Subcutaneous abdominal adipose tissue (tissue), 5 donors: ENCODE data around the gene TGFB3.
A peak's percentile ranks its signal among the peaks of the same experiment; 100 is the strongest.
"Not testable (repeated sequence)": the region's sequence is repeated elsewhere in the genome, so short reads cannot be mapped to it uniquely, and the experiment has no call there.

Experiments used
- H3K27ac ChIP-seq: one replicate; pipeline ENCODE4 v1.7.0; 2013; ENCODE audit warnings: low read depth, mild to moderate bottlenecking, inconsistent platforms, low read length, moderate library complexity
- H3K27me3 ChIP-seq, 5 donors: one replicate each; pipeline ENCODE4 v1.7.0; 2013; ENCODE audit warnings: low read length in 5 of 5, inconsistent platforms in 1 of 5; ENCODE audit not compliant: control insufficient read depth in 5 of 5, insufficient read depth in 4 of 5
- H3K36me3 ChIP-seq, 5 donors: one replicate each; pipeline ENCODE4 v1.7.0; 2013; ENCODE audit warnings: low read length in 5 of 5; ENCODE audit not compliant: control insufficient read depth in 5 of 5, insufficient read depth in 5 of 5
- H3K4me1 ChIP-seq, 5 donors: one replicate each; pipeline ENCODE4 v1.7.0; 2013; ENCODE audit warnings: low read length in 5 of 5, mild to moderate bottlenecking in 3 of 5, moderate library complexity in 1 of 5; ENCODE audit not compliant: control insufficient read depth in 5 of 5, insufficient read depth in 5 of 5
- H3K4me3 ChIP-seq, 5 donors: one replicate each; pipeline ENCODE4 v1.7.0; 2013; ENCODE audit warnings: low read length in 5 of 5, low read depth in 1 of 5
- H3K9ac ChIP-seq, 5 donors: one replicate each; pipeline ENCODE4 v1.7.0; 2013; ENCODE audit warnings: low read length in 5 of 5, mild to moderate bottlenecking in 4 of 5, moderate library complexity in 3 of 5
- H3K9me3 ChIP-seq, 5 donors: one replicate each; pipeline ENCODE4 v1.7.0; 2013; ENCODE audit warnings: low read length in 5 of 5; ENCODE audit not compliant: control insufficient read depth in 5 of 5
- donor health status: healthy.
- donor health status: healthy.
- donor health status: healthy.
- donor health status: healthy.
- donor health status: healthy.

TGFB3 gene

GRCh38 chr14:75933712-75934296 lies 48.0 kb downstream of the TGFB3 start:
- Histone ChIP-seq H3K4me1 (no peaks in the 10 kb centered on the region), H3K9ac (no peak overlapping the region), H3K36me3 (peaks cover 0 to 3% (median 0%) of the 10 kb centered on the region in 5 donors), H3K9me3 (no peaks in the 10 kb centered on the region), H3K27me3 (no peaks in the 10 kb centered on the region), H3K27ac (no peak overlapping the region), H3K4me3 (no peak overlapping the region)

- H3K27ac ChIP-seq = no peak overlapping the region
- H3K9me3 ChIP-seq = no peaks in the 10 kb centered on the region
- H3K36me3 ChIP-seq = peaks cover 0 to 3% (median 0%) of the 10 kb centered on the region in 5 donors
- no peaks in the 10 kb centered on the region for H3K27me3 ChIP-seq
- no peak overlapping the region for H3K4me3 ChIP-seq
- H3K9ac ChIP-seq = peak overlapping the region in 1 of 5 donors; percentile 65
- H3K4me1 ChIP-seq = peaks cover 0 to 4% (median 0%) of the 10 kb centered on the region in 5 donors
Observed at GRCh38 chr14:75928690-75929181, 53.1 kb downstream of the TGFB3 start.

DNA sequence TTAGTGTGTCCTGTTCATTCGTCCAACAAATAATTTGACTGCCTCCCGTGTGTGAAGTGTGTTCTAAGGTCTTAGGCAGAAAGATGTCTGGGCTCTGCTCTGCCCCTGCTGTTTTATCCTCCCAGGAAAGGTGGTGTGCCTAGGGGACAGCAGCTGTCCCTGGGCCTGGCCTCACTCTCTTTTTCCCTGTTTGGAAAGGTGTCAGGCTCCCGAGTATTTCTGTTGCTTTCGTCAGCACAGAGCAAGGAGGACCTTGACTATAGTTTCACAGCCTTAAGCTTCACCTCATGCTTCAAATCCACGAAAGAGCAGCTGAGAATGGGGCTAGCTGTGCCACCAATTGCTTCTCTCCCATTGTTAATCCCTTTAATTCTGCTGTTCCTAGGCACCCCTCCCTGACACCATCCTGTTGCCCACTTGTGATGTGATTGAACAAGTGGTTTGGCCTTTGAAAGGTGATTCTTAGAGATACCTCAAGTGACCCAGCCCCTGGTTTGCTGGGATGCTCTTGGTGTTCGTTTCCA lies 54.2 kb downstream of the TGFB3 start:
- Histone ChIP-seq H3K27me3 (no peaks in the 10 kb centered on the region), H3K9ac (no peak overlapping the region), H3K4me3 (no peak overlapping the region), H3K9me3 (no peaks in the 10 kb centered on the region), H3K4me1 (peaks cover 0 to 4% (median 0%) of the 10 kb centered on the region in 5 donors), H3K36me3 (peaks cover 0 to 3% (median 0%) of the 10 kb centered on the region in 5 donors), H3K27ac (no peak overlapping the region)

- peaks cover 0 to 3% (median 0%) of the 10 kb centered on the region in 5 donors for H3K36me3 ChIP-seq
- H3K27me3 ChIP-seq = no peaks in the 10 kb centered on the region
- H3K9me3 ChIP-seq = no peaks in the 10 kb centered on the region
- no peak overlapping the region for H3K9ac ChIP-seq
- H3K4me1 ChIP-seq = peaks cover 0 to 4% (median 0%) of the 10 kb centered on the region in 5 donors
- no peak overlapping the region for H3K27ac ChIP-seq
- no peak overlapping the region for H3K4me3 ChIP-seq
Observed at GRCh38 chr14:75926431-75927115, 55.2 kb downstream of the TGFB3 start.

GRCh38 chr14:75925141-75925840 lies 56.5 kb downstream of the TGFB3 start:
- H3K4me3 ChIP-seq, H3K27me3 ChIP-seq, H3K9ac ChIP-seq, H3K27ac ChIP-seq, H3K36me3 ChIP-seq, H3K9me3 ChIP-seq, H3K4me1 ChIP-seq: not testable (repeated sequence)

- H3K9me3 ChIP-seq, H3K27ac ChIP-seq, H3K4me3 ChIP-seq, H3K9ac ChIP-seq, H3K4me1 ChIP-seq, H3K27me3 ChIP-seq, H3K36me3 ChIP-seq: not testable (repeated sequence)
Observed at GRCh38 chr14:75920421-75920820, 61.4 kb downstream of the TGFB3 start.

- Histone ChIP-seq H3K36me3 (peaks cover 0 to 7% (median 0%) of the 10 kb centered on the region in 5 donors), H3K9ac (no peak overlapping the region), H3K4me1 (no peaks in the 10 kb centered on the region), H3K9me3 (peaks cover 0 to 3% (median 0%) of the 10 kb centered on the region in 5 donors), H3K27ac (no peak overlapping the region), H3K27me3 (no peaks in the 10 kb centered on the region), H3K4me3 (no peak overlapping the region)
Observed at GRCh38 chr14:75917946-75918335, 63.9 kb downstream of the TGFB3 start.

- H3K4me1 ChIP-seq = no peaks in the 10 kb centered on the region
- peaks cover 0 to 3% (median 0%) of the 10 kb centered on the region in 5 donors for H3K9me3 ChIP-seq
- H3K27me3 ChIP-seq = no peaks in the 10 kb centered on the region
- no peak overlapping the region for H3K4me3 ChIP-seq
- H3K36me3 ChIP-seq = peaks cover 0 to 7% (median 0%) of the 10 kb centered on the region in 5 donors
- no peak overlapping the region for H3K27ac ChIP-seq
- no peak overlapping the region for H3K9ac ChIP-seq
Observed at GRCh38 chr14:75917322-75917945, 64.4 kb downstream of the TGFB3 start.

- Histone ChIP-seq H3K9ac (no peak overlapping the region), H3K4me1 (no peaks in the 10 kb centered on the region), H3K9me3 (no peaks in the 10 kb centered on the region), H3K4me3 (no peak overlapping the region), H3K36me3 (peaks cover 0 to 7% (median 0%) of the 10 kb centered on the region in 5 donors), H3K27ac (no peak overlapping the region), H3K27me3 (no peaks in the 10 kb centered on the region)
Observed at GRCh38 chr14:75915045-75915444, 66.8 kb downstream of the TGFB3 start.
